DMS 273 (cell line): Measurements from ENCODE around the gene RNF212.
"Not testable (repeated sequence)": the region's sequence is repeated elsewhere in the genome, so short reads cannot be mapped to it uniquely, and the experiment has no call there.

Experiments
- DNase-seq: peaks from one replicate; lab custom pipeline; 2025; ENCODE audit not compliant: unreplicated experiment; lab: John Stamatoyannopoulos, UW

The RNF212 gene, protein sequence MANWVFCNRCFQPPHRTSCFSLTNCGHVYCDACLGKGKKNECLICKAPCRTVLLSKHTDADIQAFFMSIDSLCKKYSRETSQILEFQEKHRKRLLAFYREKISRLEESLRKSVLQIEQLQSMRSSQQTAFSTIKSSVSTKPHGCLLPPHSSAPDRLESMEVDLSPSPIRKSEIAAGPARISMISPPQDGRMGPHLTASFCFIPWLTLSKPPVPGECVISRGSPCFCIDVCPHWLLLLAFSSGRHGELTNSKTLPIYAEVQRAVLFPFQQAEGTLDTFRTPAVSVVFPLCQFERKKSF

DNA sequence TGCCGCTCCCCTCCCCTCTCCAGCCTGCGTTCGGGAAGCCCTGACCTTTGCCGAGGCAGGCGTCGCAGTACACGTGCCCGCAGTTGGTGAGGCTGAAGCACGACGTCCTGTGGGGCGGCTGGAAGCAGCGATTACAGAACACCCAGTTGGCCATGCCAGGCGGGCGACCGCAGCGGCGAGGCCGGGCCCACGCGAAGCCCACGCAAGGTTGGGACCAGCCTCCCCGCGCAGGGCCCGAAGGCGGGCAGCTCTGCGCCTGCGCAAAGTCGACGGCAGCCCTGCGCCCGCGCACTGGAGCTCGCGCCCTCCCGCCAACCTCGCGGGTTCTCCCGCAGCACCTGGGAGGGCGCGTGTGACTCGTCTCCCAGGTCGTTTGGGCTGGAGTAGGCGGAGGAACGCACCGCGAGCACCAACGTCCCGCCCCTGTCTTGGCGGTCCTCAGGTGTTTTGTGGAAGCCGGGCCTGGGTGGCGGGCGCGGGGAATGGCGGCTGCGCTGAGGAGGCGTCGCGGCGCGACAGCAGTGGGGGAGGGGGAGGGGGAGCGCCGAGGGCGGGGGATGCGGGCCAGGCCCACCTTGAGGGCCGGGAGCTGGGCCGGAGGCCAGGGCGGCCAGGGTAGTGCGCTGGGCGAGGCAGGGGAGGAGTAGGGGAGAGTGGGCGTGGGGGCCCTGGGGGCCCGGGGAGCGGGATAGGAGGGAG is at the start of gene RNF212:
TSS of gene RNF212 (minus strand) at position 254 of the 699 bp plus-strand sequence. CDS start at position 154, 100 bp downstream.
- DNase-seq: peak; percentile 56

DNA sequence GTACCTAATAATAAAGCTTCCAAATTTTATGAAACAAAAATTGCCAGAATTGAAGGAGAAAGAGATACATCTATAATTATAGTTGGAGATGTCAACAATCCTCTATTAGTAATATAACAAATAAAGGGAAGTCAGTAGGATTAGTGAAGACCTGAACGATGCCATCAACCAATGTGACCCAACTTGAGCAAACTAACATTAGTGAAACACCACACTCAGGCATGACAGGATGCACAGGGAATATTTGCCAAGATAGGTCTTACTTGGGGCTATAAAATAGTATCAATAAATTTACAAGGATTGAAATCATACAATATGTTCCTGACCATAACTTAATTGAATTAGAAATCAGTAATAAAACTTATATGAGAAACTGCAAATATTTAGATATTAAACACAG is 47.0 kb upstream of the RNF212 start:
- no peak for DNase-seq

DNA sequence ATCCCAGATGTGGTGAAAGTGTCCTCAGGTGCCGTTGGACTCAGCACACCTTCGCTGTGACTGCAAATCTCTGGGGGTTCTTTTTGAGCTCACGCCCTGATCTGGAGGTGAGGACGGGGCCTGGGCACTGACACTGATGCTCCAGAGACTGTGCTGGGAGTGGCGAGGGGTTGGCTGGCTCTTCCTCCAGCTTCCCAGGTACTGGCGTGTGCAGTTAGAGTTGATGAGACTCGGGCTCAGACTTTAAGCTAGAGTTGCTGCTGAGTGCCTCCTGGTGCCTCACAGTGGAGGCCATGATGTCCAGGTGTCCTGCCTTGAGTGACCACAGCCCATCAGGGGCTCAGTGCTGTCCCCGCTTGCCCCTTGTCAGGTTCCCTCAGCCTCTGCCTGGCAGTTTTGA is 42.7 kb upstream of the RNF212 start:
- no peak for DNase-seq

DNA sequence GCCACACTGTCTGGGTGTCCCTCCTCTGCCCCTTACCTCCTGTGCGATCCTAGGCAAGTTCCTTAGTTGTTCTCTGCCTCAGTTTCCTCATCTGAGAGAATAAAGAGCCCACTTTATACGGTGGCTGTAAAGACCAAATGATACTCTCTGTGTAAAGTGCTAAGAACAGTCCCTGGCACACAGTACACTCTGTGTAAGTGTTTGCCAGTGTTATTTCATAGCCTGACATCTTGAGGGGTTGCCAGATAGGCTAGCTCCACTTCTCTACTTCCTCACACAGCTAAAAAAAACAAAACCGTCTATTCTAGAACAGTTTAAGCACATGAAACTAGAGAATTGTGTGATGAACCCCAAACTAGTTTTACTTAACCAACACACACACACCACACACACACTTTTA is 42.0 kb upstream of the RNF212 start:
- DNase-seq: no peak

DNA sequence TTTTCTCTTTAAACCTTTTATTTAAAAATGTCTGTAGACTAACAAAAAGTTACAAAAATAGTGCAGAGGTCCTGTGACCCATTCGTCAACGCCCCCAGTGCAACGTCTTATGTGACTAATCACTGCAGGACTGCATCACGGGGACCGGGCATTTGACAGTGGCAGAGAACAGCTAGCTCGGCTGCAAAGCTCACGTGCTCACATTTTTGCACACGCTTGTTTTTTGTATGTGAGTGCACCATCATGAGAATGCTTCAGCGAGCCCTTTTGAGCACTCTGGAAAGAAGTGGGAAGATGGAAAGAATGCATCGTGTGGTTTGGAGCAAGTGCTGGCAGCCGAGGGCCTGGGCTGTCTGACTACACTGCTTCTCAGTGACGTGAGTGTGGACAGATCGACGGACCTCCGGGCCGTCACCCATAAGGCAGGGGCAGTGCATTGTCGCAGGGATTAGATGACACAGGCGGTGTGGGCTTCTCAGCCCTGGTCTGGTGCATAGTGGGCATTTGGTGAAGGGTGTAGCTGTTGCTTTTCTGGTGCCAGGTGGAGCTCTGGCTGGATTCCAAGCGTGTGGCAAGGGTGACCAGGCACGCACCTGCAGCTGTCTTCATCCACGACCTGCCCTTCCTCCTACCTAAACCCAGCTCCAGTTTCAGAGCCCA is 41.3 kb upstream of the RNF212 start:
- no peak for DNase-seq

DNA sequence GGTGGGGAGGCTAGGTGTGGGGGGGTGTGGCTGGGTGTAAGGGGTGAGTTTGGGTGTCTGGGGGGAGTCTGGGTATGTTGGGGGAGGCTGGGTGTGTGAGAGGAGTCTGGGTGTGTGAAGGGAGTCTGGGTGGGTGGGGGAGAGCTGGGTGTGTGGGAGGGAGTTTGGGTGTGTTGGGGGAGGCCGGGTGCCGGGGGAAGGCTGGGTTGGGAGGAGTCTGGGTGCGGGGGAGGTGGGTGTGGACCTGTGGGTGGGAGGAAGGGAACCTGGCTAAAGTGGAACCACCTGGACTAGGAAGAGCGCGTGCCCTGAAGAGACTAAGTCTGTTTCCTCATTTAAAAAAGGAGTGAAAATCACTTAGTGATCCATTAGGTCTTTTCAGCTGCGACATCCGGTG is 40.8 kb upstream of the RNF212 start:
- no peak for DNase-seq

DNA sequence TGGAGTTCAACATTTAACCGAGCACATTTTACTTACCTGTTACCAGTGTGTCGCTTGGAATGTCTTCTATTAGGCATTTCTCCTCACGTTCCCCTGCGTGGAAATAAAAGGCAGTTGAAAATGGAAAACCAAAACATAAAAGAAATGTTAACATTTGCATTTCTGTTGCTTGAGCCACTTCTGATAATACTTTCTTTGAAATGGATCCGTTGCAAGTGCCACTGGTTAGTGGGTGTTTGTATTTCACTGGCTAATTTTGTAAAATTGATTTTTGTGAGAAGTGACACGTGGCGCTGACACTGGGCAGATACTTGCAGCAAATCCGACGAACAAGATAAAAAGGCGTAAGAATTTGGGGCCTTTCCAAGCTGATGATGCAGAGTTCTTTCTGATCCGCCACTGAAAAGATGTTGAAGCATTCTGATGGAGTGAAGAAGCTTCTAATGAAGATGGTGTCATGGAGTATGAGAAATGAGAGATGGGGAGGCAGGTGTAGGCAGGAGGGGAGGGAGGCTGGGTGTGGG is 40.3 kb upstream of the RNF212 start:
- no peak for DNase-seq

DNA sequence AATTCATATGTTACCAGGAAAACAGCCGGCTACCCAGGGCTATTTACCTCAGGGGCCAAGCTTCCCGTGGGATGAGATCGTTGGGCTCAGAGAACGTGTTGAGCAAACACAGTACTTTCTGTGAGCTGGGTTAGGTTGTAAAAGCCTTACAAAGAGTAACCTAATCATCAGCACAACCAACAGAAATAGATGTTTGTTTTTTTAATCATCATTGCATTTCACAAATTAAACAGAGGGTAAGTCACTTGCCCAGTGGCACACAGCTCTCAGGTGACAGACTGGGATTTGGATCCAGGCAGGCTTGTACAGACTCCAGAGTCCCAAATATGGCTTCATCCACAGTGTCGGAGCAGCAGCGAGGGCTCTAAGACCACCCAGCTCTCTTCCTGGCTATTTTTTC is 38.9 kb upstream of the RNF212 start:
- DNase-seq: no peak

DNA sequence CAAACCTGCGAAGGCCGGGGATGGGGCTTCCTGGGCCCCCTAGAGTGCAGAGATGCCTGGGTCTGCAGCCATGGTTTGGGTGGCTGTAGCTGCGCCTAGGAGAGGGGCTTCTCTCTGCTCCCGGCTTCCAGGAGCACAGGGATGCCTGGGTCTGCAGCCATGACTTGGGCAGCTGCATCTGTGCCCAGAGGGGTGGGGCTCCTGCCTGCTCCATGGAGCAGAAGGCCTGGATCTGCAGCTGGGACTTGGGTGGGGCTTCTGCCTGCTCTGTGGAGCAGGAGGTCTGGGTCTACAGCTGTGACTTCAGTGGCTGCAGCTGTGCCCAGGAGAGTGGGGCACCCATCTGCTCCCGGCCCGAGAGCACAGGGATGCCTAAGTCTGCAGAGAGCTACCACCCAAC is 38.2 kb upstream of the RNF212 start:
- peak; percentile 22 for DNase-seq

DNA sequence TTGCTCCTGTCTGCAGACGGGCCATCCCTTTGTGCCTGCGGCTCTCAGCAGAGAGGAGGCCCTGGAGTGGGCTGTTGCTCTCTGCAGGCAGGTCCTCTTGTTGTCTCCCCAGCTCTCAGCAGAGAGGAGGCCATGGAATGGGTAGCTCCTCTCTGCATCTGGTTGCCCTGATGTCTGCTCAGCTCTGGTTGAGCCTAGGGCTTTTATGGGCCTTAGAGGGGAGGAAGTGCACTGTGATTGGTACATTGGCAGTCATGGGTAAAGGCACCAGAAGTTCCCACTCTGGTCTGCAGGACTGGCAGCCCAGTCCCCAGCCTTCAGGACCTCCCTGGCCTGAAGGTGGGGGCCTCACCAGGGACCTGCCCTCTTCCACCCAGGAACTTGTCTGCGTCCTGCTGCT is 37.5 kb upstream of the RNF212 start:
- no peak for DNase-seq

DNA sequence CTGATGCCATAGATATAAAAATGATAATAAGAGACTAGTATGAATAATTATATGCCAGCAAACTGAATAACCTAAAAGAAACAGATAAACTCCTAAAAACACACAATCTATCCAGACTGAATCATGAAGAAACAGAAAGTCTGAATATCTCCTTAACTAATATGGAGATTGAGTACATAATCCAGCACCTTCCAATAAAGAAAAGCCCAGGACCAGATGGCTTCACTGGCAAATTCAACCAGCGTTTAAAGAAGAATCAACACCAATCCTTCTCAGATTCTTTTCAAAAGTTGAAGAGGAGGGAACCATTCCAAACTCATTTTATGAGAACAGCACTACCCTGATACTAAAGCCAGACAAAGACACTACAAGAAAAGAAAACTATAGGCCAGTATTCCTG is 26.5 kb upstream of the RNF212 start:
- DNase-seq: no peak

DNA sequence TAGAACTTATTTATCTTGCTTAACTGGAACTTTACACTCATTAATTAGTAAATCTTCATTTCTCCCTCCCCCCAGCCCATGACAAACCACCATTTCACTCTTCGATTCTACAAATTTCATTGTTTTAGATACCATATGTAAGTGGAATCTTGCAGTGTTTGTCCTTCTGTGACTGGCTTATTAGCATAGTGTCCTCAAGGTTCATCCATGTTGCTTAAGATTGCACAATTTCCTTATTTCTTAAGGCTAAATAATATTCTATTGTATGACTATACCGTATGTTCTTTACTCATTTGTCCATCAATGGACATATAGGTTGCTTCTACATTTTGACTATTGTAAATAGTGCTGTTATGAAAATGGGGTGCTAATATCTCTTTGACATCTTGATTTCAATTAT is 24.5 kb upstream of the RNF212 start:
- no peak for DNase-seq

DNA sequence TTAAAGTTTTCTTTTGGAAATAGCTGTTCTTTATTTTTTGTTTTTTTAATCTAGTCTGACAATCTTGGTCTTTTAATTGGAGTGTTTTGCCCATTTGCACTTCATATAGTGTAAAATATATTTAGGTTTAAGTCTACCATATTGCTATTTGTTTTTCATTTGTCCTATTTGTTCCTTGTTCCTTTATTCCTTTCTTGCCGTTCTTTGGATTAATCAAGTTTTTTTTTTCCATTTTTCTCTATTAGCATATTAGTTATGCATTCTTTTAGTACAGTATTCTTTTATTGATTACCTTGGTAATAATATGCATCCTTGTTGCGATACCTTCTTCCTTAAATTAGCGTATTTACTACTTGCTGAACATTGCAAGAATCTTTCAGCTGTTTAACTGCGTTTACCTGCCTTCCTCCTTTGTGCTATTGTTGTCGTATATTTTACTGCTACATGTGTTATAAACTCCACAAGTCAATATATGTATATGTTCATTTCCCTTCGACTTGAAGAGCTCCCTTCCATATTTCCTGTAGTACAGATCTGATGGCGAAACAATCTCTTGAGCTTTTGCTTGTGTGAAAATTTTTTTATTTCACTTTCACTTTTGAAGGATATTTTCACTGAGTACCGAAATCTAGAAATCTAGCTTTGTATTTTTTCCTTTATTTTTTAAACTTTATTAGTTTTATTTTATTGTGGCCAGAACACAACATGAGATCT is 23.9 kb upstream of the RNF212 start:
- no peak for DNase-seq

DNA sequence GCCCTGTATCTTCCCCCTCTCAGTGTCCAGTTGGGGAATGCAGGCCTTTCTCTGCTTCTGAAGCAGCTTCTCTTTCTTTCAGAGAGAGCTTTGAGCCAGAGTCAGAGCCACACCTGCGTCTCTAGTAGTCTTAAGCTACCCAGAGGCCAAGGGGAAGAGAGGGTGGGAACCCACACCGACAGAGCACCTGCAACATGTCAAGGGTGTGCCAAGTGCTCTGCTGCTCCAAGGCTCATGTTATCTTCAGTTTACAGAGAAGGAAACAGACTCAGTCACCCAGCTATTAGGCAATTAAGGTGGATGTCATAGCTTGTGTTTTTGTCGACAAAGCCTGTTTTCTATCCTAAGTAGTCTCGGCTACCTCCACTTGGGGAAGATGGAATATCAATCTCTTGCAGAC is 22.7 kb upstream of the RNF212 start:
- DNase-seq: no peak

DNA sequence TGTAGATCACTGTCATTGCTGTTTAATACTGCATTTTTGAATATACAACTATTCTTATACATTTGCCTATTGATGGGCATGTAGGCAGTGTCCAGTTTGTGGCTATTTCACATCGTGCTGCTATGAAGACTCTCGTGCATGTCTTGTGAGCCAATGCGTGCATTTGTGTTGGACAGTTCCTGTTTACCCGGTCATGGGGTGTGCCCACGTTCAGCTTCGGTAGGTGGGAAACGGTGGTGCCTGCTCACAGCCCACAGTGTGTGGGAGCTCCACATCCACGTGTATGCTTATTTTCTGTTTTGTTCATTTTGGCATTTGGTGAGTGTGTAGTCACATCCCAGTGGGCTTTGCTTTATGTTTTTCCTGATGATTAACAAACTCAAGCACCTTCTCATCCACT is 19.7 kb upstream of the RNF212 start:
- DNase-seq: no peak

DNA sequence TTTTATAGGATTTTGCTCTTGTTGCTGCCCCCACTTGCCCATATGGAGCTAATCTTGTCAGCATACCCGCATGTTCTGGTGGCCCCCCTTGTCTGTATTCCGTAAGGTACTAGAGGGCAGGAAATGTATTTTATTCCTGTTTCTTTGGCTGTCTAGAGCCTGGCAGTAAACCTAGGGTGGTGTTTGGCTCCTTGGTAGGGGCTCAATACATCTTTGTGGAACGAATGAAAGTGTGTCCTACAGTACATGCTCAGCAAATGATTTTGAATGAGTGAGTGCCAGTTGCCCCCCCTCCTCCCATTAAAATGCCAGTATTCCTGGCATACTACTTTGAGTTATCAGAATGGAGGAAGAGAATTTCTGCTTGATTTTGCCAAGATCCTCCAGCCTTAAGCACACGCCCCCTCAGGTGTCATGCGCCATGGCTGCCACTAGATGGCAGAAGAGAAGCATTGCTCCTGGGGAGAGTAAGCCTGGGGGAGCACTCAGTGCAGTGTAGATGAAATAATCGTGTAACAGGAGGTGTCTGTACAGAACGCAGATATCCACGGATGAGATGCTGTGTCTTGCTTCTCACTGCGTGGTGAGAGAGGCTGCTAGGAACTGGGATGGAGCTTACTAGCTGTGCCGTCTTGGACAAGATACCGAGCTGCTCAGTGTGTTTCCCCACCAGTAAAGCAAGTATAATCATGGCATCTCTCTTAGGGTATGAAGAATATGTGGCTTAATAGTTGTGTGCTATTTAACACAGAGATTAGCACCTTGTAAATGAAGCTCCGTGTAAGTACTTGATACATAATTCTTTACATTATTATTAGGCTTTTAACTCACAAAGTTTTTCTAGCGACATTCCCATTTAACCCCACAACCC is 17.2 kb upstream of the RNF212 start:
- DNase-seq: peak; percentile 88

DNA sequence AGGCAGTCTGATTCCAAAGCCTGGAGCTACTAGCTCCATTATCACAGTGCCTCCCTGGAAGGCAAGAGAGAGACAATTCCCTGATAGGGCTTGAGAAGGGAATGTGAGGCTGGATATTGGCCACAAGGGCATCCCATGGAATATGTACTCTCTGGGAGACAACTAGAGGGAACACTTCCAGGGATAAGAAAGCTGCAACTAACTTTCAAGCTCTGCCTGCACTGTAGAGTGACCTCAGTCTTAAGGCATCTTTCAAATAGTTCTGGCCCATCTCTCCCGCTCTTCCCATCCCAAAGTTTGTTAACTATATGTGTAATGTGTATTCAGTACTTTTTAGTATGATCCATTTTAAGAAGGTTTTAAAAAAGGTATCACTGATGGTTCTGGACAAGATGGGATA is 13.1 kb upstream of the RNF212 start:
- DNase-seq: no peak

DNA sequence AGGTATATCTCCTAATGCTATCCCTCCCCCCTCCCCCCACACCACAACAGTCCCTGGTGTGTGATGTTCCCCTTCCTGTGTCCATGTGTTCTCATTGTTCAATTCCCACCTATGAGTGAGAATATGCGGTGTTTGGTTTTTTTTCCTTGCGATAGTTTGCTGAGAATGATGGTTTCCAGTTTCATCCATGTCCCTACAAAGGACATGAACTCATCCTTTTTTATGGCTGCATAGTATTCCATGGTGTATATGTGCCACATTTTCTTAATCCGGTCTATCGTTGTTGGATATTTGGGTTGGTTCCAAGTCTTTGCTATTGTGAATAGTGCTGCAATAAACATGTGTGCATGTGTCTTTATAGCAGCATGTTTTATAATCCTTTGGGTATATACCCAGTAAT is 12.1 kb upstream of the RNF212 start:
- not testable (repeated sequence) for DNase-seq

DNA sequence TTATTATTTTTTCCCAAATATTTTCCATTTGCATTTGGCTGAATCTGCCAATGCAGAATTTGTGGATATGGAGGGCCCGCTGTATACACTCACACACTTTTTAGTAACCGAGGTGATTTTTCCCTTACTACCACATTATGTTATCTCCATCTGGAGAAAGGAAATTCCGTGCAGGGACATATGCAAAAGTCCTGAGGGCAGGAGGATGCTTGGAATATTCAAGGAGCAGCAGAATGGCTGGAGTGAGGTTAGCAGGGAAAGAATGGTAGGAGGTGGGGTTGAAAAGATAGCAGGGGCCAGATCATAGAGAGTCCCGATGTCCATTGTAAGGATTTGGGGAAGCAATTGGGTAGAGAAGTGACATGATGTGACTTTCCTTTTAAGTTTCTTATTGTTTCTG is 11.5 kb upstream of the RNF212 start:
- no peak for DNase-seq

DNA sequence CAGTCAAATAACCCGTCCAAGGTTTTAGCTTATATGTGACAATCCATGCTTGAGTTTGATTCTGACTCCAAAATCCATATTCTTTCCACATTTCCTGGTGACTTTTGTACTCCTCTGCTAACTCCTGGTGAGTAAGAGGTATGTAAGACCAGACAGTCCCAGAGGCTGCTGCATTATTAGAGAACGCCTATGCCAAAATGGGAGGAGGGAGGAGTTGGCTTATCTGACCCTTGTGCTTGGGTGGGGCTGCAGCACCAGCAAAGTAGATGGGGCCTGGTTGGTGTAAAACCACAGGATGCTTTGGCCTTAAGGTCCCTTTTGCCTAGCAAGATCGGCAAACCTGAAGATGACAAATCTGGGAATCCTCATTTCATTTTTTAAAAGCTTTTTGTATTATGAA is 9.1 kb upstream of the RNF212 start:
- no peak for DNase-seq

DNA sequence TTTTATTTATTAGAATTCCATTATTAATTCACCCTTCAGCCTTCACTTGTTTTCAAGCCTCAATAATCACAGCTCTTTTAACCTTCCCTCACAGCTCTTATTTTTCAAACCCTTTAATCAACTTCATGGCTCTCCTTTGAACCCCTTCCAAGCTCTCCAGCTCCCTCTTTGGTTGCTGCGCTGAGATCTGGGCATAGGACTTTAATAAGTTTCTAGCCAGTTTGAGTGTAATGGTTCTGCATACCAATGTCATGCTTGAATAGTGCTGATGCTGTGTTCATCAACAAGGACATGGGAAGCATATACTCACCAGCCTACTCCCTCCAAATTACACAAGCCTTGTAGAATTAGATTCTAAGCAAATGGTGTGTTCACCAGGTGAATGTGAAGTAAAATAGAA is 3.5 kb upstream of the RNF212 start:
- no peak for DNase-seq
